ENCODE data around the gene ZNF398. TPM values are rescaled to one million over a fixed set of nuclear protein-coding genes. Genes with fewer than 3 reads are reported as not detected.
"Not testable (repeated sequence)": the region's sequence is repeated elsewhere in the genome, so short reads cannot be mapped to it uniquely, and the experiment has no call there.

The ZNF398 gene
- total RNA-seq, 2 donors from 2014 or later: 11.2 to 22.4 TPM

DNA sequence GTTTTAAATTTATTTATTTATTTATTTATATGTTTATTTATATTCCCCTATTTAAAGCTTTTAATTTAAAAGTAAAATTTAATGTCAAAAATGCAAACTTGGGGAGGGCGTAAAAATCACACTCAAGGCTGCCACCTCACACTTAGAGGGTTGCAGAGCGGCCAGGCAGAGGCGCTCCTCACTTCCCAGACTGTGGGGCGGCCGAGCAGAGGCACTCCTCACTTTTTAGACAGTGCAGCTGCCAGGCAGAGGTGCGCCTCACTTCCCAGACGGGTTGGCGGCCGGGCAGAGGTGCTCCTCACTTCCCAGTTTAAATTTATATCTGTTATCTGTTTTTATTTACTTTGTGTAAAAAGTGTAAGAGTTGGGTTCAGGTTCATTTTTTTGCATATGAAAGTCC, 11.1 kb upstream of the ZNF398 start:
- H3K4me3 ChIP-seq: no peak overlapping the region
- TF ChIP-seq, protein P1, sequence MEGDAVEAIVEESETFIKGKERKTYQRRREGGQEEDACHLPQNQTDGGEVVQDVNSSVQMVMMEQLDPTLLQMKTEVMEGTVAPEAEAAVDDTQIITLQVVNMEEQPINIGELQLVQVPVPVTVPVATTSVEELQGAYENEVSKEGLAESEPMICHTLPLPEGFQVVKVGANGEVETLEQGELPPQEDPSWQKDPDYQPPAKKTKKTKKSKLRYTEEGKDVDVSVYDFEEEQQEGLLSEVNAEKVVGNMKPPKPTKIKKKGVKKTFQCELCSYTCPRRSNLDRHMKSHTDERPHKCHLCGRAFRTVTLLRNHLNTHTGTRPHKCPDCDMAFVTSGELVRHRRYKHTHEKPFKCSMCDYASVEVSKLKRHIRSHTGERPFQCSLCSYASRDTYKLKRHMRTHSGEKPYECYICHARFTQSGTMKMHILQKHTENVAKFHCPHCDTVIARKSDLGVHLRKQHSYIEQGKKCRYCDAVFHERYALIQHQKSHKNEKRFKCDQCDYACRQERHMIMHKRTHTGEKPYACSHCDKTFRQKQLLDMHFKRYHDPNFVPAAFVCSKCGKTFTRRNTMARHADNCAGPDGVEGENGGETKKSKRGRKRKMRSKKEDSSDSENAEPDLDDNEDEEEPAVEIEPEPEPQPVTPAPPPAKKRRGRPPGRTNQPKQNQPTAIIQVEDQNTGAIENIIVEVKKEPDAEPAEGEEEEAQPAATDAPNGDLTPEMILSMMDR (IDR thresholded peaks at IDR 0.05): no peak
- TF ChIP-seq POLR2A (IDR thresholded peaks at IDR 0.05): no peak
- no peak for DNase-seq
- H3K27ac ChIP-seq: no peak overlapping the region
- no peaks in the 10 kb centered on the region for H3K4me1 ChIP-seq
- no peak for ATAC-seq
- no peaks in the 10 kb centered on the region for H3K36me3 ChIP-seq (replicated peaks in 1 of 2; ENCODE audit: insufficient read depth in 1 of 2, low read depth in 2 of 2)
- H3K27me3 ChIP-seq: no peaks in the 10 kb centered on the region
- WGBS, 2 donors: 93 to 97% methylated on average over 9 of the region's 9 CpGs
- H3K9me3 ChIP-seq: no peaks in the 10 kb centered on the region
- intact Hi-C loops (cut with DNase I): no loop called here

DNA sequence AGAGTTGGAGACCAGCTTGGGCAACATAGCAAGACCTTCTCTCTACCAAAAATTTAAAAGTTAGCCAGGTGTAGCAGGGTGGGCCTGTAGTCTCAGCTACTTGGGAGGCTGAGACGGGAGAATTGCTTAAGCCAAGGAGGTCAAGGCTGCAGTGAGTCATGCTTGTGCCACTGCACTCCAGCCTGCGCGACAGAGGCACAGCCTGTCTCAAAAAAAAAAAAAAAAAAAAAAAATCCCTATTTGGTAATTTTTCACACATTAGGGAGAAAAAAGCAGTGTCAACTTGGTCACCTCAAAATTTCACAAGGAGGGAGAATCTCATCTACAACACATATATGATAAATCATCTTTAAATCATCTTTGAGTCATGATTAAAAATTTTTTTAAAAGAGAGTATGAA, 6.4 kb upstream of the ZNF398 start:
- Histone ChIP-seq H3K27ac (no peak overlapping the region), H3K9me3 (no peaks in the 10 kb centered on the region), H3K27me3 (no peaks in the 10 kb centered on the region), H3K4me3 (no peak overlapping the region), H3K4me1 (peaks cover 11% of the 10 kb centered on the region), H3K36me3 (replicated peaks in 1 of 2; ENCODE audit: insufficient read depth in 1 of 2, low read depth in 2 of 2) (no peaks in the 10 kb centered on the region)
- TF ChIP-seq POLR2A (IDR thresholded peaks at IDR 0.05): no peak
- TF ChIP-seq, protein P1 (IDR thresholded peaks at IDR 0.05): no peak
- DNase-seq (no peak), ATAC-seq (no peak)
- intact Hi-C loops (cut with DNase I): no loop called here
- 40 to 57% methylated on average over 3 of the region's 3 CpGs for WGBS, 2 donors

DNA sequence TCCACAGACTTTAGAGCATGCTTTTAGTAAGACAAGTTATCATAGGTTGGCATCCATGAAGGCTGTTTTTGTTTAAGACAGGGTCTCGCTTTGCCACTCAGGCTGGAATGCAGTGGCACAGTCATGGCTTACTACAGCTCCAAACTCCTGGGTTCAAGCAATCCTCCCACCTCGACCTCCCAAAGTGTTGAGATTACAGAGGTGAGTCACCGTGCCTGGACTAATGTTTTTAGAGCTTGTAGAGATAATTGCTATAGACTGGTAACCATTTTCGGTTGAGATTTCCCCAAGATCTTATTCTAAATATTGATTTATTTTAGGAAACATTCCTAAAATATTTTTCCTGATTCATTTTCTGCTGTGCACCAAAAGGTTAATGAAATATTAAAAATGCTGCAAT, 5.4 kb upstream of the ZNF398 start:
- peaks cover 20% of the 10 kb centered on the region for H3K4me1 ChIP-seq
- TF ChIP-seq, protein P1 (IDR thresholded peaks at IDR 0.05): no peak
- H3K9me3 ChIP-seq: no peaks in the 10 kb centered on the region
- H3K27me3 ChIP-seq: no peaks in the 10 kb centered on the region
- H3K36me3 ChIP-seq (replicated peaks in 1 of 2; ENCODE audit: insufficient read depth in 1 of 2, low read depth in 2 of 2): no peaks in the 10 kb centered on the region
- ATAC-seq: no peak
- WGBS, 2 donors: 80 to 85% methylated on average over 4 of the region's 4 CpGs
- H3K4me3 ChIP-seq: no peak overlapping the region
- DNase-seq: no peak
- H3K27ac ChIP-seq: no peak overlapping the region
- intact Hi-C loops (cut with DNase I): no loop called here

- H3K27ac ChIP-seq: peak overlapping the region in 1 of 4 donors; percentile 54
- not testable (repeated sequence) for H3K36me3 ChIP-seq (replicated peaks in 1 of 2; ENCODE audit: insufficient read depth in 1 of 2, low read depth in 2 of 2); ATAC-seq
Measured at GRCh38 chr7:149144436-149144922, 2.8 kb upstream of the ZNF398 start.

DNA sequence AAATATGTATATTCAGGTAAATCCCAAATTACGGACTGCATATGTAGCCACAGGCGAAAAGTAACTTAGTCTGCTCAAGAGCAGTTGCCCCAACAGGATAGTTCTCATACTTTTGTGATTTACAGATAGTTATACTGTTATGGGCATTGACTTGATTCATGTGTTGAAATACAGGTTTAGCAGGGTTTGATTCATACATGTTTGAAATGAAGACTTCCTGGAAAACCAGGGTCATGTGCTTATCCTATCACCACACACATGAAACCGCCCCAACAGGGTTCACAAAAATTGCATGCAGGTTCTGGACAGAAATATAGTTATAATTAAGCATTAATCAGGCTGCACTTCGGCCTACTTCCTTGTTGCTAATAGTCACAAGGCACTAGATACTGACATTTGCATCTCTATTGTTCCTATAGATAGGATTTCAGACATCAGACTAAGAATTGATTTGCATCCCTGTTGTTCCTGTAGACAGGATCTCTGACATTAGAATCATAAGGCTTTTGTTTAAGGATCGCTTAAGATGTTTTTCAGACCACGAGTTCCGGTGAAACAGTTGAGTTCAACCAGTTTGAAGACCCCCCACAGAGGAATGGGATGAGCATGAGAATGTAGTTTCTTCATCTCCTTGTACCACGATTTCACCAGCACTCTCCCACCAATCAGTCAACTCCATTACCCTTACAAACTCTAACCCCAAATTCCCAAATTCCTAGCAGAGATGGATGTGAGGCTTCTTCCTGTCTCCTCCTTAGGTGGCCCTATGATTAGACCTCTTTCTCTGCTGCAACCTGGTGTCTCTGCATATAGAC, 2.0 kb upstream of the ZNF398 start:
- WGBS, 2 donors: 73 to 77% methylated on average over 8 of the region's 8 CpGs
- Histone ChIP-seq H3K36me3 (replicated peaks in 1 of 2; ENCODE audit: insufficient read depth in 1 of 2, low read depth in 2 of 2) (no peaks in the 10 kb centered on the region), H3K4me3 (no peak overlapping the region), H3K27me3 (no peaks in the 10 kb centered on the region), H3K27ac (peak overlapping the region in 3 of 4 donors; percentile 25 to 54 (median 36)), H3K4me1 (peaks cover 37% of the 10 kb centered on the region), H3K9me3 (no peaks in the 10 kb centered on the region)
- ATAC-seq (no peak), DNase-seq (peak in 2 of 4 donors; percentile 36 to 41)
- intact Hi-C loops (cut with DNase I): no loop called here
- TF ChIP-seq POLR2A (IDR thresholded peaks at IDR 0.05): no peak
- TF ChIP-seq, protein P1 (IDR thresholded peaks at IDR 0.05): no peak

More at GRCh38 chr7:149144436-149144922, 2.8 kb upstream of the ZNF398 start:
- intact Hi-C loops (cut with DNase I); H3K27me3 ChIP-seq; DNase-seq; H3K4me3 ChIP-seq; H3K9me3 ChIP-seq: not testable (repeated sequence)
- WGBS, 2 donors: 80 to 82% methylated on average over 14 of the region's 14 CpGs
- H3K4me1 ChIP-seq: peaks cover 31% of the 10 kb centered on the region

All from body of pancreas (tissue), 4 donors.